ENCODE data around the gene TTLL10. TPM values are rescaled to one million over a fixed set of nuclear protein-coding genes. Genes with fewer than 3 reads are reported as not detected.

Gene TTLL10
- total RNA-seq, 4 donors from 2014 or later, result not detected

GRCh38 chr1:1197551-1198422 is 24.1 kb downstream of the TTLL10 start:
- Histone ChIP-seq H3K9me3 (peaks cover 3% of the 10 kb centered on the region), H3K4me1 (peaks cover 16% of the 10 kb centered on the region), H3K27ac (no peak overlapping the region), H3K4me3 (no peak overlapping the region), H3K36me3 (no peaks in the 10 kb centered on the region), H3K27me3 (peaks cover 10% of the 10 kb centered on the region)
- no peak for TF ChIP-seq POLR2AphosphoS5 (IDR thresholded peaks at IDR 0.05)
- TF ChIP-seq POLR2A (IDR thresholded peaks at IDR 0.05), result no peak
- TF ChIP-seq, protein P1, sequence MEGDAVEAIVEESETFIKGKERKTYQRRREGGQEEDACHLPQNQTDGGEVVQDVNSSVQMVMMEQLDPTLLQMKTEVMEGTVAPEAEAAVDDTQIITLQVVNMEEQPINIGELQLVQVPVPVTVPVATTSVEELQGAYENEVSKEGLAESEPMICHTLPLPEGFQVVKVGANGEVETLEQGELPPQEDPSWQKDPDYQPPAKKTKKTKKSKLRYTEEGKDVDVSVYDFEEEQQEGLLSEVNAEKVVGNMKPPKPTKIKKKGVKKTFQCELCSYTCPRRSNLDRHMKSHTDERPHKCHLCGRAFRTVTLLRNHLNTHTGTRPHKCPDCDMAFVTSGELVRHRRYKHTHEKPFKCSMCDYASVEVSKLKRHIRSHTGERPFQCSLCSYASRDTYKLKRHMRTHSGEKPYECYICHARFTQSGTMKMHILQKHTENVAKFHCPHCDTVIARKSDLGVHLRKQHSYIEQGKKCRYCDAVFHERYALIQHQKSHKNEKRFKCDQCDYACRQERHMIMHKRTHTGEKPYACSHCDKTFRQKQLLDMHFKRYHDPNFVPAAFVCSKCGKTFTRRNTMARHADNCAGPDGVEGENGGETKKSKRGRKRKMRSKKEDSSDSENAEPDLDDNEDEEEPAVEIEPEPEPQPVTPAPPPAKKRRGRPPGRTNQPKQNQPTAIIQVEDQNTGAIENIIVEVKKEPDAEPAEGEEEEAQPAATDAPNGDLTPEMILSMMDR (IDR thresholded peaks at IDR 0.05), result no peak
- TF ChIP-seq EP300 (IDR thresholded peaks at IDR 0.05), result no peak
- WGBS, result 68% methylated on average over 6 of the region's 48 CpGs
- DNase-seq (ENCODE audit: low spot score in 2 of 2), result peak in 1 of 2 donors; percentile 55

GRCh38 chr1:1198423-1199140 is 24.9 kb downstream of the TTLL10 start:
- peaks cover 2% of the 10 kb centered on the region for H3K9me3 ChIP-seq

DNA sequence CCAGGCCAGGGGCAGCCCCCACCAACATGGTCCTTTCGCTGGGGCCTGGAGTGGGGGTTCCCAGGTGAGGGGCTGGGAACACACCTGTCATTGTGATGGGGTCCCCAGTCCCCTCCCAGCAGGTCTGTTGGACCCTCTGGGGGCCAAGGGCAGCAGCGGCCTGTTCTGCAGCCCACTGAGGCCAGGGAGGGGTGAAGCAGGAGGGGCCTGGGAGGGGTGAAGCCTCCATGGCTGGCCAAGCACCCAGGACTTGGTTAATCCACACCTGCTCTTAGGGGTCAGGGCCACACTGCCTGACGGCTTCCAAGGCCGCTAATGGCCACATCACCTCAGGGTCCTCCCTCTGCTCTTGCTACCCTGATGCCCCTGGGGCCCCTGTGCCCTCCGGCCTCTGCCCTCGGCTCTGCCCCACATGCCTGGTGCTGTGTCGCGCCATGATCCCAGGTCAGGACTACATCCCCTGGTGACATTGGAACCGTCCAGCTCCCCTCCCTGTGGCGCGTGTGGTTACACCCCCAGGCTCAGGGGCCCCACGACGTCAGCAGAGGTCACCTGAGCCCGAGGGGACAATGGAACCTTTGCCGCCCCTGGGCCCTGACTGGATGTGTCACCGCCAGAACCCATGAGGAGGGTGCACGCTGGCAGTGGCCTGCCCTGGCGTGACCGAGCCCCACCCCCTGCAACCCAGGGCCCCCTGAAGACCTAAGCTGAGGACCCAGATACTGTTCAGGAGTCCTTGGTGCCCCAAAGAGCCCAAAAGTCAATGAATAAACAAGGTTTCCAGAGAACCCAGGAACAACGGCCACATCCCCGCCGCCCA is 25.7 kb downstream of the TTLL10 start:
- H3K4me1 ChIP-seq, result peaks cover 26% of the 10 kb centered on the region
- no peak for TF ChIP-seq POLR2AphosphoS5 (IDR thresholded peaks at IDR 0.05)
- no peaks in the 10 kb centered on the region for H3K9me3 ChIP-seq
- H3K27me3 ChIP-seq, result peaks cover 19% of the 10 kb centered on the region
- H3K27ac ChIP-seq, result no peak overlapping the region
- H3K4me3 ChIP-seq, result no peak overlapping the region
- no peak for DNase-seq (ENCODE audit: low spot score in 2 of 2)
- 77% methylated on average over 5 of the region's 22 CpGs for WGBS
- H3K36me3 ChIP-seq, result no peaks in the 10 kb centered on the region

More at GRCh38 chr1:1198423-1199140, 24.9 kb downstream of the TTLL10 start:
- WGBS, result no CpG with 5 or more reads among the region's 23 CpGs
- H3K27ac ChIP-seq, result no peak overlapping the region
- peaks cover 17% of the 10 kb centered on the region for H3K27me3 ChIP-seq
- no peaks in the 10 kb centered on the region for H3K36me3 ChIP-seq
- H3K4me1 ChIP-seq, result peaks cover 23% of the 10 kb centered on the region
- no peak overlapping the region for H3K4me3 ChIP-seq
- peak in 1 of 2 donors; percentile 45 for DNase-seq (ENCODE audit: low spot score in 2 of 2)
- TF ChIP-seq POLR2AphosphoS5 (IDR thresholded peaks at IDR 0.05), result no peak
- TF ChIP-seq POLR2A (IDR thresholded peaks at IDR 0.05), result no peak
- TF ChIP-seq, protein P1 (IDR thresholded peaks at IDR 0.05), result no peak
- no peak for TF ChIP-seq EP300 (IDR thresholded peaks at IDR 0.05)

DNA sequence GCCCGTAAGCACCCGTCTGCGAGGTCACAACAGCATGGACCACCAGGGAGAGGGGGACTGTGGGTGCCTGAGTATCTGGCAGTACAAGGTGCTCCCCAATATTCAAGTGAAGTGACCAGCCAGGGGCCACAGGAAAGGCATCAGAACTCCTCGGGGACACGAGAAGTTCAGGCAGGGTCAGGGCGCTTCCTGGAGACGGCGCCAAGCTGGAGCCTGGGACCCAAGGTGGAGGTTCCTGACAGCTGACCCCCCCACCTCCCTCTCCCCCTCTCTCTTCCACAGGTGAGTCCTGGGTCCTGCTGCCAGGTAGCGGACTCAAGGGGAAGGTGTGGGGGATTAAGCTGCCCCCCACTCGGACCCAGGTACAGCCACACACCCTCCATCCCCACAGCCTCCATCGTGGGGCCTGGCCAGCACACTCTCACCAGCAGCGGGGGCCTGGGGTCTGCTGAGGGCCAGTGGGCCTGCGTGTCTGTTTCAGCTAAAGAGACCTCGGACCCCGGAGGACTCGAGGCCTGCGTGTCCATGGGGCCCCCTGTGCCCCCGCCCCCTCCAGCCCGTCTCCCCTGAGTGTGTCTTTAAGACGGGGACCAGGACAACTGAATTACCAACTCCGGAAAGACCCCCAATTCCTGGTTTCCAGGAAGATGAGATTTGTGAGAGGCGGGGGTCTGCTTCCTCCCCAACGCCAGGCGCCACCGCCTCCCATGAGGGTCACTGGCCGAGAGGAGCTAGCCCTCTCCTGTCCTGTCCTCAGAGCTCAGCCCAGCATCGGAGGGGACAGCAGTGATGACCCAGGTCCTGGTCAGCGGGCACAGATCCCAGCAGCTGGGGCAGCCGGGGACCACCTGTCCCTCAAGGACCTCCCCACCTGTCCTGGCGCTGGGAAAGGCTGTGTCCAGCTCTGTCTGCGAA is 26.5 kb downstream of the TTLL10 start:
- peaks cover 19% of the 10 kb centered on the region for H3K27me3 ChIP-seq
- peaks cover 26% of the 10 kb centered on the region for H3K4me1 ChIP-seq
- H3K4me3 ChIP-seq, result peak overlapping the region; percentile 58
- H3K27ac ChIP-seq, result no peak overlapping the region
- WGBS, result 83% methylated on average over 22 of the region's 31 CpGs
- TF ChIP-seq POLR2AphosphoS5 (IDR thresholded peaks at IDR 0.05) (no peak), POLR2A (IDR thresholded peaks at IDR 0.05) (no peak), EP300 (IDR thresholded peaks at IDR 0.05) (no peak)
- TF ChIP-seq, protein P1 (IDR thresholded peaks at IDR 0.05), result no peak
- H3K9me3 ChIP-seq, result no peaks in the 10 kb centered on the region
- DNase-seq (ENCODE audit: low spot score in 2 of 2), result no peak
- no peaks in the 10 kb centered on the region for H3K36me3 ChIP-seq
